HL-60 (cell line): Measurements from ENCODE around the gene SYT7.

ENCODE experiments used
- POLR2AphosphoS5 ChIP-seq: IDR thresholded peaks from 2 replicates; pipeline ENCODE4 v1.6.1; 2012; ENCODE audit warnings: low read depth
- TF ChIP-seq, protein P1 (sequence below): IDR thresholded peaks from one replicate; pipeline ENCODE4 v1.5.1; 2011; ENCODE audit warnings: low read length, control low read depth, inconsistent platforms; ENCODE audit not compliant: insufficient read depth
- TF ChIP-seq, protein P2 (sequence below): IDR thresholded peaks from 2 replicates; pipeline ENCODE4 v1.6.1; 2012; ENCODE audit warnings: low read depth; ENCODE audit not compliant: insufficient replicate concordance

DNA sequence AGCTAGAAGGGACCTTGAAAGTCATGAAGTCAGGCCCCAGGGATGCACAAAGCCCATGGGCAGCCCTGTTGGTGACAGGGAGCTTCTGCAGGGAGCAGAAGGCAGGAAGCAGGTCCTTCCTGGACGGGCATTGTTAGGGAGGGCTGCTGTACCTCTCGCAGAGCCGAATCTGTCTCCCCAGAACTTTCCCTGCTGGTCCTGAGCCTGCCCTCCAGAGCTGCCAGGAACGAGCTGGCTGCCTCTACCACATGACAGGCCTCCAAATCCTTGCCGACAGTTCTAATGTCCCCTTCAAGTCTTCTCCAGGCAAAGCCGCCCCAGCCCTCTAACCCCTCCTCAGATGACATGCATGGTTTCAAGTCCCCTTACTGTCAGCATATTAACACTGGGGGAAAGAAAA, 20.1 kb downstream of the SYT7 start:
- TF ChIP-seq, protein P1, sequence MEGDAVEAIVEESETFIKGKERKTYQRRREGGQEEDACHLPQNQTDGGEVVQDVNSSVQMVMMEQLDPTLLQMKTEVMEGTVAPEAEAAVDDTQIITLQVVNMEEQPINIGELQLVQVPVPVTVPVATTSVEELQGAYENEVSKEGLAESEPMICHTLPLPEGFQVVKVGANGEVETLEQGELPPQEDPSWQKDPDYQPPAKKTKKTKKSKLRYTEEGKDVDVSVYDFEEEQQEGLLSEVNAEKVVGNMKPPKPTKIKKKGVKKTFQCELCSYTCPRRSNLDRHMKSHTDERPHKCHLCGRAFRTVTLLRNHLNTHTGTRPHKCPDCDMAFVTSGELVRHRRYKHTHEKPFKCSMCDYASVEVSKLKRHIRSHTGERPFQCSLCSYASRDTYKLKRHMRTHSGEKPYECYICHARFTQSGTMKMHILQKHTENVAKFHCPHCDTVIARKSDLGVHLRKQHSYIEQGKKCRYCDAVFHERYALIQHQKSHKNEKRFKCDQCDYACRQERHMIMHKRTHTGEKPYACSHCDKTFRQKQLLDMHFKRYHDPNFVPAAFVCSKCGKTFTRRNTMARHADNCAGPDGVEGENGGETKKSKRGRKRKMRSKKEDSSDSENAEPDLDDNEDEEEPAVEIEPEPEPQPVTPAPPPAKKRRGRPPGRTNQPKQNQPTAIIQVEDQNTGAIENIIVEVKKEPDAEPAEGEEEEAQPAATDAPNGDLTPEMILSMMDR, result no peak
- TF ChIP-seq, protein P2, sequence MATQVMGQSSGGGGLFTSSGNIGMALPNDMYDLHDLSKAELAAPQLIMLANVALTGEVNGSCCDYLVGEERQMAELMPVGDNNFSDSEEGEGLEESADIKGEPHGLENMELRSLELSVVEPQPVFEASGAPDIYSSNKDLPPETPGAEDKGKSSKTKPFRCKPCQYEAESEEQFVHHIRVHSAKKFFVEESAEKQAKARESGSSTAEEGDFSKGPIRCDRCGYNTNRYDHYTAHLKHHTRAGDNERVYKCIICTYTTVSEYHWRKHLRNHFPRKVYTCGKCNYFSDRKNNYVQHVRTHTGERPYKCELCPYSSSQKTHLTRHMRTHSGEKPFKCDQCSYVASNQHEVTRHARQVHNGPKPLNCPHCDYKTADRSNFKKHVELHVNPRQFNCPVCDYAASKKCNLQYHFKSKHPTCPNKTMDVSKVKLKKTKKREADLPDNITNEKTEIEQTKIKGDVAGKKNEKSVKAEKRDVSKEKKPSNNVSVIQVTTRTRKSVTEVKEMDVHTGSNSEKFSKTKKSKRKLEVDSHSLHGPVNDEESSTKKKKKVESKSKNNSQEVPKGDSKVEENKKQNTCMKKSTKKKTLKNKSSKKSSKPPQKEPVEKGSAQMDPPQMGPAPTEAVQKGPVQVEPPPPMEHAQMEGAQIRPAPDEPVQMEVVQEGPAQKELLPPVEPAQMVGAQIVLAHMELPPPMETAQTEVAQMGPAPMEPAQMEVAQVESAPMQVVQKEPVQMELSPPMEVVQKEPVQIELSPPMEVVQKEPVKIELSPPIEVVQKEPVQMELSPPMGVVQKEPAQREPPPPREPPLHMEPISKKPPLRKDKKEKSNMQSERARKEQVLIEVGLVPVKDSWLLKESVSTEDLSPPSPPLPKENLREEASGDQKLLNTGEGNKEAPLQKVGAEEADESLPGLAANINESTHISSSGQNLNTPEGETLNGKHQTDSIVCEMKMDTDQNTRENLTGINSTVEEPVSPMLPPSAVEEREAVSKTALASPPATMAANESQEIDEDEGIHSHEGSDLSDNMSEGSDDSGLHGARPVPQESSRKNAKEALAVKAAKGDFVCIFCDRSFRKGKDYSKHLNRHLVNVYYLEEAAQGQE, result no peak
- no peak for TF ChIP-seq POLR2AphosphoS5
